DMS53 treated with DMSO at 0.1 percent for 48 hours (cell line): ENCODE results near the gene CSTB.

Experiments used
- DNase-seq: peaks from one replicate; lab custom pipeline; 2025; ENCODE audit not compliant: unreplicated experiment; lab: John Stamatoyannopoulos, UW

The CSTB gene

GRCh38 chr21:43793243-43793642 lies 17.1 kb upstream of the CSTB start:
- DNase-seq: no peak

GRCh38 chr21:43792406-43792805 lies 16.3 kb upstream of the CSTB start:
- DNase-seq: no peak

- no peak for DNase-seq
Measured at GRCh38 chr21:43790010-43790524, 14.0 kb upstream of the CSTB start.

- peak; percentile 57 for DNase-seq
Measured at GRCh38 chr21:43789276-43790009, 13.3 kb upstream of the CSTB start, which contains the start of gene RRP1. Gene RRP1 (plus strand): TSS chr21:43789577. CDS start chr21:43789630, 53 bp downstream.

GRCh38 chr21:43786807-43787440 lies 10.8 kb upstream of the CSTB start:
- no peak for DNase-seq

GRCh38 chr21:43786300-43786806 lies 10.2 kb upstream of the CSTB start:
- DNase-seq: no peak

GRCh38 chr21:43785134-43785533 lies 9.0 kb upstream of the CSTB start:
- DNase-seq: no peak

- no peak for DNase-seq
Measured at GRCh38 chr21:43783098-43783700, 7.1 kb upstream of the CSTB start.

GRCh38 chr21:43782431-43783097 lies 6.5 kb upstream of the CSTB start:
- DNase-seq: no peak

- DNase-seq: no peak
Measured at GRCh38 chr21:43781846-43782245, 5.7 kb upstream of the CSTB start.

- DNase-seq: peak; percentile 47
Measured at GRCh38 chr21:43779660-43780059, 3.6 kb upstream of the CSTB start.

- DNase-seq: no peak
Measured at GRCh38 chr21:43778469-43779335, 2.6 kb upstream of the CSTB start.

GRCh38 chr21:43777953-43778352 lies 1.8 kb upstream of the CSTB start:
- no peak for DNase-seq

GRCh38 chr21:43775190-43775589 lies 918 bp downstream of the CSTB start:
- no peak for DNase-seq

GRCh38 chr21:43774163-43774562 lies 1.9 kb downstream of the CSTB start:
- no peak for DNase-seq

GRCh38 chr21:43772425-43772821 lies 3.7 kb downstream of the CSTB start:
- DNase-seq: no peak

- no peak for DNase-seq
Measured at GRCh38 chr21:43771698-43772424, 4.2 kb downstream of the CSTB start.

- no peak for DNase-seq
Measured at GRCh38 chr21:43771199-43771675, 4.9 kb downstream of the CSTB start.

- no peak for DNase-seq
Measured at GRCh38 chr21:43770066-43770655, 5.9 kb downstream of the CSTB start.
